Frontal cortex (tissue), 4 donors: ENCODE data around the gene MAD1L1. TPM values are rescaled to one million over a fixed set of nuclear protein-coding genes. Genes with fewer than 3 reads are reported as not detected.
"Not testable (repeated sequence)": the region's sequence is repeated elsewhere in the genome, so short reads cannot be mapped to it uniquely, and the experiment has no call there.

Experiments
- DNase-seq, 2 donors: peaks; one replicate each; pipeline ENCODE4 v3.0.0; 2012; ENCODE audit warnings: low spot score in 2 of 2
- FAIRE-seq: peaks from 2 replicates; lab custom pipeline; 2012; peaks lifted over from hg19 to GRCh38; lab: Jason Lieb, UNC
- total RNA-seq: library from RNA; depleted of rRNA; stranded (reverse); fragments of >200 nt; gene quantifications from one replicate; pipeline ENCODE4 v1.2.3, GENCODE V29; 2014
- donor health status: control.
- donor health status: control.
- donor health status: control.

The MAD1L1 gene
- total RNA-seq, 1 donor from 2014 or later, result 37.1 TPM

GRCh38 chr7:2003931-2004812 is 228.6 kb downstream of the MAD1L1 start:
- no peak for DNase-seq
- no peak for FAIRE-seq

GRCh38 chr7:2003451-2003930 is 229.3 kb downstream of the MAD1L1 start:
- FAIRE-seq, result no peak
- no peak for DNase-seq

GRCh38 chr7:2002561-2003450 is 229.9 kb downstream of the MAD1L1 start:
- DNase-seq (no peak), FAIRE-seq (no peak)

- no peak for FAIRE-seq
- no peak for DNase-seq
These were observed 230.9 kb downstream of the MAD1L1 start for GRCh38 chr7:2001601-2002442.

- DNase-seq (no peak), FAIRE-seq (no peak)
These were observed 231.9 kb downstream of the MAD1L1 start for GRCh38 chr7:2000746-2001321.

- DNase-seq (no peak), FAIRE-seq (no peak)
These were observed 232.5 kb downstream of the MAD1L1 start for GRCh38 chr7:2000153-2000687.

GRCh38 chr7:1999278-1999984 is 233.3 kb downstream of the MAD1L1 start:
- no peak for FAIRE-seq

GRCh38 chr7:1998146-1998545 is 234.6 kb downstream of the MAD1L1 start:
- DNase-seq (no peak), FAIRE-seq (no peak)

More at GRCh38 chr7:1999278-1999984, 233.3 kb downstream of the MAD1L1 start:
- no peak for DNase-seq

GRCh38 chr7:1997537-1998076 is 235.1 kb downstream of the MAD1L1 start:
- no peak for DNase-seq
- FAIRE-seq, result no peak

- FAIRE-seq, result no peak
- no peak for DNase-seq
These were observed 235.9 kb downstream of the MAD1L1 start for GRCh38 chr7:1996816-1997215.

- not testable (repeated sequence) for FAIRE-seq, DNase-seq
These were observed 236.8 kb downstream of the MAD1L1 start for GRCh38 chr7:1995911-1996420.

GRCh38 chr7:1995426-1995825 is 237.3 kb downstream of the MAD1L1 start:
- no peak for FAIRE-seq
- DNase-seq, result no peak

GRCh38 chr7:1994931-1995330 is 237.8 kb downstream of the MAD1L1 start:
- DNase-seq, result no peak
- no peak for FAIRE-seq

- DNase-seq (no peak), FAIRE-seq (no peak)
These were observed 238.7 kb downstream of the MAD1L1 start for GRCh38 chr7:1993776-1994740.

GRCh38 chr7:1993031-1993695 is 239.6 kb downstream of the MAD1L1 start:
- no peak for DNase-seq
- no peak for FAIRE-seq

GRCh38 chr7:1992554-1992953 is 240.2 kb downstream of the MAD1L1 start:
- FAIRE-seq (no peak), DNase-seq (no peak)
